ENCODE measurements around the gene DSTN.

Gene DSTN

DNA sequence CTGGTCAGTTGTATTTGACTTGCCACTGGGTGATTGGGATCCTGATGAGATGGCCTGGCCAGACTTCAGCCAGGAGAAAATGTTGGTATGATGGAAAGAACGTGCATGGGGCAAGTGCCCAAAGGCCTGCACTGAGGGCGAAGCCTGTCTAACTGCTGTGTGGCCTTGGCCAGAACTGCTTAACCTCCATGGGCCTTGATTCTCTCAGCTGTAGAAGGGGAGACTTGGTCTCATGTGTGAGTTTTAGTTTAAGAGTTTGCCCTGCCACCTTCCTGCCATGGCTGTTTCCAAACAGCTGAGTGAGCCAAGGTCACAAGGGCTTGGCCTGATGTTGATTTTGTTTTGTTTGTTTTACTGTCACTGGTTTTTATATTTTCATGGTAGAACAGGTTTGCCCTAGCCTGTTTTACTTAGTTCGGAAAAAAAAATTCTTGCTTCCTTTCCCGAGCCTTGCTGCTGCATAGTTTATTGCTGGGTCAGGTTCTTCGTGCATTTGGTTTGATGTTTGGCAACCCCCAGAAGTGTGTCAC is 35.3 kb downstream of the DSTN start:
- Histone ChIP-seq H3K36me3 (replicated peaks in 1 of 2; ENCODE audit: control insufficient read depth in 2 of 2, insufficient read depth in 2 of 2, low read length in 2 of 2) (peaks cover 5 to 76% of the 10 kb centered on the region in 2 donors), H2BK5ac (ENCODE audit: low read length) (no peak overlapping the region), H2BK15ac (ENCODE audit: low read length) (no peak overlapping the region), H3K14ac (ENCODE audit: low read length) (no peak overlapping the region), H3K4me1 (ENCODE audit: control insufficient read depth in 2 of 2, insufficient read depth in 1 of 2, low read depth in 1 of 2, low read length in 2 of 2) (peaks cover 2 to 6% of the 10 kb centered on the region in 2 donors), H3K23ac (ENCODE audit: low read depth, low read length, poor library complexity) (no peak overlapping the region), H3K18ac (ENCODE audit: low read length) (no peak overlapping the region), H2AK5ac (ENCODE audit: low read depth, low read length) (no peak overlapping the region), H4K91ac (ENCODE audit: low read depth, low read length, poor library complexity) (no peak overlapping the region), H2BK120ac (ENCODE audit: low read depth, low read length) (no peak overlapping the region), H3K9ac (ENCODE audit: low read depth, low read length, poor library complexity) (no peak overlapping the region), H2BK12ac (ENCODE audit: low read length) (no peak overlapping the region), H3K27me3 (ENCODE audit: control insufficient read depth in 3 of 3, insufficient read depth in 3 of 3, low read depth in 1 of 3, low read length in 3 of 3) (no peaks in the 10 kb centered on the region), H3K27ac (replicated peaks; ENCODE audit: low read length) (no peak overlapping the region), H3K9me3 (replicated peaks in 1 of 2; ENCODE audit: control insufficient read depth in 2 of 2, insufficient read depth in 1 of 2, low read depth in 1 of 2, low read length in 2 of 2) (no peaks in the 10 kb centered on the region), H3K79me1 (ENCODE audit: low read depth, low read length) (no peaks in the 10 kb centered on the region), H4K8ac (ENCODE audit: low read depth, low read length) (no peak overlapping the region), H3K4me2 (ENCODE audit: insufficient read depth, low read length, poor library complexity, severe bottlenecking) (no peak overlapping the region), H3K4me3 (ENCODE audit: low read length in 2 of 2) (no peak overlapping the region), H3K4ac (ENCODE audit: low read length) (no peak overlapping the region), H2AFZ (ENCODE audit: low read length) (no peak overlapping the region)
- WGBS, 2 donors (ENCODE audit: extremely low coverage in 2 of 2, insufficient read length in 2 of 2, insufficient replicate concordance in 1 of 2): no CpG with 5 or more reads among the region's 5 CpGs
- no peak for DNase-seq (ENCODE audit: low spot score)

DNA sequence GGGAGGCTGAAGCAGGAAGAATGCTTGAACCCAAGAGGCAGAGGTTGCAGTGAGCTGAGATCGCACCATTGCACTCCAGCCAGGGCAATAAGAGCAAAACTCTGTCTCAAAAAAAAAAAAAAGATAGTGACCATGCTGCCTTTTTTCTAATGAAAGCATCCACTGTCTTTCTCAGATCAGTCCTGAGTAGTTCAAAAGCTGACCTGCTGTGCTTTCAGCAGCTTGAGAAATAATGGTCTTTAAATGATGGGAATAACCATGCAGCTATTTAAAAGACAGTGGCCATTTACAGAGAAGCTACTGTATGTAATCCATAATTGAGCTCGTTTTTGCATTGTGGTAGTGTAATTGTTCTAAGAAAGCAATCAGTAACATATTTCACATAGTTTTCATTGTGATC is 36.1 kb downstream of the DSTN start:
- Histone ChIP-seq H2AFZ (ENCODE audit: low read length) (no peak overlapping the region), H2BK12ac (ENCODE audit: low read length) (no peak overlapping the region), H3K36me3 (replicated peaks in 1 of 2; ENCODE audit: control insufficient read depth in 2 of 2, insufficient read depth in 2 of 2, low read length in 2 of 2) (peaks cover 8 to 73% of the 10 kb centered on the region in 2 donors), H3K4me1 (ENCODE audit: control insufficient read depth in 2 of 2, insufficient read depth in 1 of 2, low read depth in 1 of 2, low read length in 2 of 2) (peaks cover 2 to 6% of the 10 kb centered on the region in 2 donors), H3K23ac (ENCODE audit: low read depth, low read length, poor library complexity) (no peak overlapping the region), H3K14ac (ENCODE audit: low read length) (no peak overlapping the region), H3K4ac (ENCODE audit: low read length) (no peak overlapping the region), H2BK5ac (ENCODE audit: low read length) (no peak overlapping the region), H3K9me3 (replicated peaks in 1 of 2; ENCODE audit: control insufficient read depth in 2 of 2, insufficient read depth in 1 of 2, low read depth in 1 of 2, low read length in 2 of 2) (no peaks in the 10 kb centered on the region), H3K79me1 (ENCODE audit: low read depth, low read length) (no peaks in the 10 kb centered on the region), H3K27me3 (ENCODE audit: control insufficient read depth in 3 of 3, insufficient read depth in 3 of 3, low read depth in 1 of 3, low read length in 3 of 3) (no peaks in the 10 kb centered on the region), H3K18ac (ENCODE audit: low read length) (no peak overlapping the region), H3K4me2 (ENCODE audit: insufficient read depth, low read length, poor library complexity, severe bottlenecking) (no peak overlapping the region), H2BK15ac (ENCODE audit: low read length) (no peak overlapping the region), H4K8ac (ENCODE audit: low read depth, low read length) (no peak overlapping the region), H3K4me3 (ENCODE audit: low read length in 2 of 2) (no peak overlapping the region), H3K9ac (ENCODE audit: low read depth, low read length, poor library complexity) (no peak overlapping the region), H3K27ac (replicated peaks; ENCODE audit: low read length) (no peak overlapping the region), H2AK5ac (ENCODE audit: low read depth, low read length) (no peak overlapping the region), H2BK120ac (ENCODE audit: low read depth, low read length) (no peak overlapping the region), H4K91ac (ENCODE audit: low read depth, low read length, poor library complexity) (no peak overlapping the region)
- DNase-seq (ENCODE audit: low spot score): no peak
- WGBS, 2 donors (ENCODE audit: extremely low coverage in 2 of 2, insufficient read length in 2 of 2, insufficient replicate concordance in 1 of 2): no CpG with 5 or more reads among the region's 2 CpGs

DNA sequence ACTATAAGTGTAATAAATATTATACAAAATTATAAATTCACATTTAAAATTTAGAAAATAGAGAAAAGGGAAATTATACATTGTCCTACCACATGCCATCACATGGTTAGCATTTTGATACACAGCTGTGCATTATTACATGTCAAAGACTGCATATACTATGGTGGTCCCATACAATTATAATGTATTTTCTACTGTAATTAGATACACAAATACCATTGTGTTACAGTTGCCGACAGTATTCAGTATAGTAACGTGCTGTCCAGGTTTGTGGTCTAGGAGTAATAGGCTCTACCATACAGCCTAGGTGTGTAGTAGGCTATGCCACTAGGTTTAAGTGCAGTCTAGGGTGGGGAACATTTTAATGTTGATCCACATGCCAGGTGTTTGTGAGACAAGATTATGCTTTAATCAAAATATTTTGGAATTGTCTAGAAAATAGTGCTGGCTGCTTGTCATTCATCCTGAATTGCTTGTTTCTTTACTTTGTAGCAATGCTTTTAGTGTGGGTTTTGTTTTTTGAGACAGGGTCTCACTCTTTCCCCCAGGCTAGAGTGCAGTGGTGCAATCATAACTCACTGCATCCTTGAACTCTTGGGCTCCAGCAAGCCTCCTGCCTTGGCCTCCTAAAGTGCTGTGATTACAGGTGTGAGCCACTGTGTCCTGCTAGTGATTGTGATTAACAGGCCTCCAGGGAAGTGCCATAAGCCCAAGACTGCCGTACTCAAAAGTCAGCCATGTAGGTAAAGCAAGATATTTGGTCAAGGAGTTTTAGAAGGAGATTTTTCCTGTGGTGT is 39.0 kb downstream of the DSTN start:
- Histone ChIP-seq H3K79me1 (ENCODE audit: low read depth, low read length) (no peaks in the 10 kb centered on the region), H2BK120ac (ENCODE audit: low read depth, low read length) (no peak overlapping the region), H2AFZ (ENCODE audit: low read length) (no peak overlapping the region), H3K4me1 (ENCODE audit: control insufficient read depth in 2 of 2, insufficient read depth in 1 of 2, low read depth in 1 of 2, low read length in 2 of 2) (peaks cover 2 to 3% of the 10 kb centered on the region in 2 donors), H2BK5ac (ENCODE audit: low read length) (no peak overlapping the region), H2BK12ac (ENCODE audit: low read length) (no peak overlapping the region), H3K27me3 (ENCODE audit: control insufficient read depth in 3 of 3, insufficient read depth in 3 of 3, low read depth in 1 of 3, low read length in 3 of 3) (no peaks in the 10 kb centered on the region), H3K9me3 (replicated peaks in 1 of 2; ENCODE audit: control insufficient read depth in 2 of 2, insufficient read depth in 1 of 2, low read depth in 1 of 2, low read length in 2 of 2) (no peaks in the 10 kb centered on the region), H3K36me3 (replicated peaks in 1 of 2; ENCODE audit: control insufficient read depth in 2 of 2, insufficient read depth in 2 of 2, low read length in 2 of 2) (peaks cover 6 to 51% of the 10 kb centered on the region in 2 donors), H2AK5ac (ENCODE audit: low read depth, low read length) (no peak overlapping the region), H3K18ac (ENCODE audit: low read length) (no peak overlapping the region), H3K23ac (ENCODE audit: low read depth, low read length, poor library complexity) (no peak overlapping the region), H3K4me3 (ENCODE audit: low read length in 2 of 2) (no peak overlapping the region), H3K4me2 (ENCODE audit: insufficient read depth, low read length, poor library complexity, severe bottlenecking) (no peak overlapping the region), H3K14ac (ENCODE audit: low read length) (no peak overlapping the region), H4K8ac (ENCODE audit: low read depth, low read length) (no peak overlapping the region), H3K27ac (replicated peaks; ENCODE audit: low read length) (no peak overlapping the region), H3K9ac (ENCODE audit: low read depth, low read length, poor library complexity) (no peak overlapping the region), H3K4ac (ENCODE audit: low read length) (no peak overlapping the region), H4K91ac (ENCODE audit: low read depth, low read length, poor library complexity) (no peak overlapping the region), H2BK15ac (ENCODE audit: low read length) (no peak overlapping the region)
- no CpG with 5 or more reads among the region's 3 CpGs for WGBS, 2 donors (ENCODE audit: extremely low coverage in 2 of 2, insufficient read length in 2 of 2, insufficient replicate concordance in 1 of 2)
- DNase-seq (ENCODE audit: low spot score): no peak

DNA sequence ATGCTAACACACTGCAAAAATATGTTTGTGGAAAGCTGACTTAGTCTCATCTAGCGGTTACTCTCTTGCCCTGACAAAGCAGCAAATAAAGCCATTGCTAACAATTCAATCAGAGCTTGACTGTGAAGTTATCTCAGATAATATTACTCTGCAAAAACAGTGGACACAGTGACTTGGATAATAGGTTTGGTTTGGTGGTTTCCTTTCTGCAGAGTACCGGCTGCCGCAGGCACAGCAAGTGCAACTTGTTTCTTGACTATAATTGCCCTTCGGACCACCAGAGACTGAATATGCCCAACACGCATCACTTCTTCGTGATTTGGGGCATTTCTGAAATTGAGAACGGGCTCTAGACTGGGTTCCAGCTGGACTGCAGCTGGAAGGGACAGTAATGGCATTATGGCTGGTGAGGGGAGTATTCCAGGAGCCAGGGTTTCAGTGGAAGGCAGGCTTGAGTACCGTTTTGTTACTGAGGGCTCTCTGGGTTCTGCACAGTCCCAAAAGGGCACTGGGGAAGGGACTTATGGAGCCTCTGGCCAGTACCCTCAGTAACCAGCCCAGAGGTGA is 40.0 kb downstream of the DSTN start:
- no CpG with 5 or more reads among the region's 8 CpGs for WGBS, 2 donors (ENCODE audit: extremely low coverage in 2 of 2, insufficient read length in 2 of 2, insufficient replicate concordance in 1 of 2)
- no peak overlapping the region for H2AFZ ChIP-seq (ENCODE audit: low read length)
- H3K14ac ChIP-seq (ENCODE audit: low read length): no peak overlapping the region
- H3K4me1 ChIP-seq (ENCODE audit: control insufficient read depth in 2 of 2, insufficient read depth in 1 of 2, low read depth in 1 of 2, low read length in 2 of 2): peaks cover 2 to 3% of the 10 kb centered on the region in 2 donors
- no peaks in the 10 kb centered on the region for H3K9me3 ChIP-seq (replicated peaks in 1 of 2; ENCODE audit: control insufficient read depth in 2 of 2, insufficient read depth in 1 of 2, low read depth in 1 of 2, low read length in 2 of 2)
- no peak overlapping the region for H3K9ac ChIP-seq (ENCODE audit: low read depth, low read length, poor library complexity)
- no peak overlapping the region for H2BK15ac ChIP-seq (ENCODE audit: low read length)
- no peak overlapping the region for H2AK5ac ChIP-seq (ENCODE audit: low read depth, low read length)
- H2BK12ac ChIP-seq (ENCODE audit: low read length): no peak overlapping the region
- peaks cover 8 to 41% of the 10 kb centered on the region in 2 donors for H3K36me3 ChIP-seq (replicated peaks in 1 of 2; ENCODE audit: control insufficient read depth in 2 of 2, insufficient read depth in 2 of 2, low read length in 2 of 2)
- H4K91ac ChIP-seq (ENCODE audit: low read depth, low read length, poor library complexity): no peak overlapping the region
- H3K23ac ChIP-seq (ENCODE audit: low read depth, low read length, poor library complexity): no peak overlapping the region
- no peak for DNase-seq (ENCODE audit: low spot score)
- H3K4ac ChIP-seq (ENCODE audit: low read length): no peak overlapping the region
- peak overlapping the region; percentile 25 for H3K27ac ChIP-seq (replicated peaks; ENCODE audit: low read length)
- H4K8ac ChIP-seq (ENCODE audit: low read depth, low read length): no peak overlapping the region
- H3K18ac ChIP-seq (ENCODE audit: low read length): no peak overlapping the region
- no peak overlapping the region for H2BK120ac ChIP-seq (ENCODE audit: low read depth, low read length)
- H3K27me3 ChIP-seq (ENCODE audit: control insufficient read depth in 3 of 3, insufficient read depth in 3 of 3, low read depth in 1 of 3, low read length in 3 of 3): no peaks in the 10 kb centered on the region
- H3K79me1 ChIP-seq (ENCODE audit: low read depth, low read length): no peaks in the 10 kb centered on the region
- H2BK5ac ChIP-seq (ENCODE audit: low read length): no peak overlapping the region
- no peak overlapping the region for H3K4me3 ChIP-seq (ENCODE audit: low read length in 2 of 2)
- H3K4me2 ChIP-seq (ENCODE audit: insufficient read depth, low read length, poor library complexity, severe bottlenecking): no peak overlapping the region
